Hypothalamus (tissue), 51 donors: ENCODE results near the gene OSBPL8.
"Not testable (repeated sequence)": the region's sequence is repeated elsewhere in the genome, so short reads cannot be mapped to it uniquely, and the experiment has no call there.

ENCODE experiments used
- DNase-seq, 51 donors: peaks; one replicate each; lab custom pipeline; 2025; lab: John Stamatoyannopoulos, UW

Gene OSBPL8

DNA sequence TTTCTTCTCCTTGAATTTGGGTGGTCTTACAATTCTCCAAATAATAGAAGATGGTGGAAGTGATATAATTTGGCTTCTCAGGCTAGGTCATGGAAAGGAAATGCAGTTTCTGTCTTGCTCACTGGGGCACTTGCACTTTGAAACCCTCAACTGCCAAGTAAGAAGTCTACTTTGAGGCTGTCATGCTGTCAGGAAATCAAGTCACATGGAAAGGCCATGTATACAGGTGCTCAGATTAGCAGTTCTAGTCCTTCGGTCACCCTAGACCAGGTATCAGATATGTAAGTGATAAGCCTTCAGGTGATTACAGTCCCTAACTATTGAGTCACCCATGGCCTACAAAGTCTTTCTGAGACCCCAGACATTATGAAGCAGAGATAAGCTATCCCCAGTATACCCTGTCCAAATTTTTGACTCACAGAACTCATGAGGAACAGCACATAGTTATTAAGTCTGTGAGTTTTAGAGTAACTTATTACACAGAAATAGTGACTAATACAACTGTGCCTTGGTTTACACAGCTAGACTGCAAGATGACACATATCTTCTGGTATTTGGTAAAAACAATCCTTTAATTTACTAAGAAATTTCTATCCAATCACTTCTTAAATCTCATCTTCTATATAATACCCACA, 185.1 kb downstream of the OSBPL8 start:
- no peak for DNase-seq

DNA sequence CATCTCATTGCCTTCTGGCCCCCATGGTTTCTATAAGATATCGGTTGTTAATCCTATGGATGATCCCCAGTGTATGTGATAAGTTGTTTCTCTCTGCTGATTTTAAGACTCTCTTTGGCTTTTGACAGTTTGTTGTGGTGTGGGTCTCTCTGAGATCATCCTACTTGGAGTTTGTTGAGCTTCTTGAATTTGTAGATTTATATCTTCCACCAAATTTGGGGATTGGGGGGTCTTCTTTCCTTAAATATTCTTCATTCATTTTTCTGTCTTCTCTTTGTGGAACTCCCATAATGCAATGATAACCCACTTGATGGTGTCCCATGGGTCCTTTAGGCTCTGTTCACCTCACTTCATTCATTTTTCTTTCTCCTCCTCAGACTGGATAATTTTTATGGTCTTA, 191.3 kb downstream of the OSBPL8 start:
- no peak for DNase-seq

DNA sequence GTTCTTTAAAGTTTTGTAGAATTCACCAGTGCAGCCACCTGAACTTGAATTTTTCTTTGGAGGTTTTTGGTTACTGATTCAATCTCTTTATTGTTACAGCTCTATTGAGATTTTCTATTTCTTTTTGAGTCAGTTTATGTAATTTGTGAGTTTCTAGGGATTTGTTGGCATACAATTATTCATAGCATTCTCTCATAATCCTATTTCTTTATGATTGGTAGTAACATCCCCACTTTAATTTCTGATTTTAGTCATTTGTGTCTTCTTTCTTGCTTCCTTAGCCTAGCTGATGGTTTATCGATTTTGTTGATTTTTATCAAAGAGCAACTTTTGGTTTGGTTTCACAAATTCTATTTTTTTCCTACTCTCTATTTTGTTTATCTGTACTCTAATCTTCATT, 193.4 kb downstream of the OSBPL8 start:
- DNase-seq: no peak

DNA sequence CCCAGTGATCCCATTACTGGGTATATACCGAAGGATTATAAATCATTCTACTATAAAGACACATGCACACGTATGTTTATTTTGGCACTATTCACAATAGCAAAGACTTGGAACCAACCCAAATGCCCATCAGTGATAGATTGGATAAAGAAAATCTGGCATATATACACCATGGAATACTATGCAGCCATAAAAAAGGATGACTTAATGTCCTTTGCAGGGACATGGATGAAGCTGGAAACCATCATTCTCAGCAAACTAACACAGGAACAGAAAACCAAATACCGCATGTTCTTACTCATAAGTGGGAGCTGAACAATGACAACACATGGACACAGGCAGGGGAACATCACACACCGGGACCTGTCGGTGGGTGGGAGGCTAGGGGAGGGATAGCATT, 195.4 kb downstream of the OSBPL8 start:
- DNase-seq: not testable (repeated sequence)

DNA sequence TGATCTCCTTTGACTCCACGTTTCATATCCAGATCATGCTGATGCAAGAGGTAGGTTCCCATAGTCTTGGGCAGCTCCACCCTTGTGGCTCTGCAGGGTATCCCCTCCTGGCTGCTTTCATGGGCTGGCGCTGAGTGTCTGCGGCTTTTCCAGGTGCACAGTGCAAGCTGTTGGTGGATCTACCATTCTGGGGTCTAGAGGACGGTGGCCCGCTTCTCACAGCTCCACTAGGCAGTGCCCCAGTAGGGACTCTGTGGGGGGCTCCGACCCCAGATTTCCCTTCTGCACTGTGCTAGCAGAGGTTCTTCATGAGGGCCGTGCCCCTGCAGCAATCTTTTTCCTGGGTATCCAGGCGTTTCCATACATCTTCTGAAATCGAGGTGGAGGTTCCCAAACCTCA, 199.3 kb downstream of the OSBPL8 start:
- DNase-seq: no peak

DNA sequence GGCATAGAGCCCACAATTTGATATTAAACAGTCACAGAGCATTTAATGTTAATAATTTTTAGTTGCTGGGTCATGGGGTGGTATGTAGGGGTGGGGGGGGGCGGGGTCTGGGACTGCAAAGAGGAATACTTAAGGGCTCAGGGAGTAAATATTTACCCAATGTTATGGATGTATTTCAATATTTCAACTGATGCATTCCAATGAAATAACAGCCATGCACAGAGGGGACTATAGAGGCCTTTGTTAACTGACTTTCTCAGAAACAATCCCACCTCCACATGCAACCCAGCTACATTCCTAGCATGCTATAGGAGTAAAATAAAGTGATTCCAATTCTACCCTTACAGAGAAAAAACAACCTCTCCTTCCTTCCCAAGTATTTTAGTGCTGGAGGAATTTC, 203.5 kb downstream of the OSBPL8 start:
- no peak for DNase-seq

DNA sequence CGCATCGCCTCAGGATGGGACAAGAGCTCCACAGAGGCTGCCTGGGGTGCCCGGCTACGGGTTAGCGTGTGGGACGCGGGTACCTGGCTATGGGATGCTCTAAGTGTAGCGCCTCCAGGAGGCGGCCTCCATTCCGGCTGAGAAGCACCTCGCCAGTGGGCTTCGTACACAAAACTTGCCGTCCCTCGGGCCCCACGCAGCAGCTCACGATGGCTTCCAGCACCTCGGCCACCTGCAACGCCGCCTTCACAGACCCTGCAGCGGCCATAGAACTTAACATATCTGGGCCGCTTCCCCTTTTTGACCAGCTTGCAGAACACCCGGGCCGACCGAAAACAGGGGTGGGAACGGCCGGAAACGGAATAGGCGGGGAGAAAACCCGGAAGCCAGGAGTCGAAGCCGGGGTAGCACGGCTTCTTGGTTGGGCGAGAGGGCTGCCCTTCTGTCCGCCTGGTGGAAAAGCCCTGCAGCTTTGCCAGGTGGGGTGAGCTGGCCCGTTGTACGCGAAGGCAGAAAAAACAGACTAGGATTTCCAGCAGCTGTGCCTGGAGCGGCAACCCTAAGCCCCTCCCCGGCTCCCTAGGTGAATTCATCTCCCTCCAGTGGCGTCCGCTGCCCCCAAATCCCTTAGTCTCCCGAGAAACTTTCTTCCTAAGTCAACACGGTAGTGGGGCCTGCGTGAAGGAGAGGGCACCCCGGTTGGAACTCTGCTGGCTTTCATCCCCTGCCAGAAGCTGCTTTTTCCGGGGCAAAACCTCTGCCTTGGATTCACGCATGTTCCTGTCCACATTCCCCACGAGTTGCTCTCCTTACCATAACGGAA, 211.3 kb downstream of the OSBPL8 start, which contains the start of gene BBS10:
Gene BBS10 (minus strand): TSS at position 337 of the 823 bp plus-strand sequence. CDS start 57 bp downstream, at position 280.
- peak; percentile 41 to 95 (median 84) for DNase-seq

DNA sequence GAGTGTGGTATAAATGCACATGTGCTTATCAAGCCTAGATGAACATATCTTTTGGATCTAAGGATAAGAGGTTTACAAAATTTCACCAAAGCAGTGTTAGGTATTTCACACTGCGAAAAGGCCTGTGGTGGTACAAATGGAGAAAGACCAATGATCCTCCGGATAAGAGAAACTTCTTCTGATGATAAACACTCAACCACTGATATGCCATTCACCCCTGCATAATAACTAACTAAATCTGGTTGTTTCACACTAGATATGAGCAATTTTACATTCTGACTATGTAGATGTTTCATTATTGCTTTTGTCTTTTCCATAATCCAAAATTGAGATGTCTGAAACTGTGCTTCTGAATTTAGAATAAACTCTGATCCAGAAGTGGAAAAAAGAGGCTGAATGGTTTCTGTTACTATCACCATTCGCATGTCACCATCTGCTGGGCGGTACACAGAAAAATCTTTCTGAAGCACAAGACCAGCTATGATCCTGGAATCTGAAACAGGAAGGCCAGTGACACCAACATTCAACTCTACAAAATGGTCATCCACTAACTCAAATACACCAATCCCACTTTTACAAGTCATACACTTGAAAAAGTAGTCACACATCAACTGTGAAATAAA, 212.7 kb downstream of the OSBPL8 start:
- peak in 23 of 51 donors; percentile 1 to 79 (median 18) for DNase-seq

DNA sequence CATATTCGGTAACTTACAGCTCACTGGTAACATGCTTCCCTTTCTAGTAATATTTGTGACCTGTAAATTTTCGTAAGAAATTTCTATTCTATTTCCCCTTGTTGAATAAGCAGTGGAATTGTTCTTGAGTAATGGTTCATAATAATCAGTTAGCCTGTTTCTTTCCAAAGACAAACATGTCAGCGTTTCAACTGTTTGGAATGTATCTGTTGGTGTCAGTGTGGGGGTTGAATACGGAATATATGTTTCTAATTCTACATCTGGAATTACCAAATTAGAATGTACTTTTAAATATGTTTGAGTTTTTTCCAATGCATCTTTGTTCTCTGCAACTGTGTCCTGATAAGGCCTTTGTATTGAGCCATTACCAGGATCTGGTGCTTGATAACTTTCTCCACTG, 213.3 kb downstream of the OSBPL8 start:
- no peak for DNase-seq

DNA sequence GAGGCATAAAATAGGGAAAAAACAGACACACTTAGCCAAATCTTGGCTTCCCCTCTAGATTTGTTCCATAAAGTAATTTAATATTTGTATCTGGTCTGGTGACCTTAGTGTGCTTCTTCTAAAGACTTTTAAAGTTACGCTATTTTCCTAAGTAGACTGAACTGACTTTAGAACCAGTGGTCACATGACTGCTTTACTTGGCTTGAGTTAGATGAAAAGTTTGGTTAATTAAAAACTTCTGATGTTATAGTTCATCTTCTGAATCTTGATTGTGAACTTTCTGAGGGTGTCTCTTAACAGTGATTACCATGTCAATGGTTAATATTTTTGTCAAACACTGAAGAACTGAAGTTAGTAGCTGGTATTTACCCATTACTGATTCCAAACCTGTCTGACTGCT, 214.0 kb downstream of the OSBPL8 start:
- no peak for DNase-seq

DNA sequence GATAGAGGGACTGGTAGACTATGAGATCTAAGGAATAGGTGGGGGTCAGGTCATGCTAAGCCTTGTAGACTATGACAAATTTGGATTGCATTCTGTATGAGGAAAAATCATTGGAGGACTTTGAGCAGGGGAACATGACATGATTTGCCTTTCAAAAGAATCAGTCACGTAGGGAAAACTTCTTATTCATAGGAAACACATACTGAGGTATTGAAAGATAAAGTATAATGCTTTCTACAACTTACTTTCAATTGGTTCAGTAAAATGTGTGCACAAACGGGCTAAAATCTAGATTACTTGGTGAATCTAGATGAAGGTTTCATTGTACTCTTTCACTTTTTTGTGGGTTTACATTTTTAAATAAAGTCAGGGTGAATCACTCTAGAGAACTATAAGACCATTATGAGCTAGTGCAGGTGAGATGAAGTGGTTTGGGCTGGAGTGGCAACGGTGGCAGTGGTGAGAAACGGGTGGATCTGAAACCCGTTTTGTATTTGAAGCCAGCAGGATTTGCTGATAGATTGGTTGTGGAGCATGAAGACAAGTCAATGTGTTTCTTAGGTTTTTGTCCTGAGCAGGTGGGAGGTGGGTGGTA, 218.0 kb downstream of the OSBPL8 start:
- no peak for DNase-seq

DNA sequence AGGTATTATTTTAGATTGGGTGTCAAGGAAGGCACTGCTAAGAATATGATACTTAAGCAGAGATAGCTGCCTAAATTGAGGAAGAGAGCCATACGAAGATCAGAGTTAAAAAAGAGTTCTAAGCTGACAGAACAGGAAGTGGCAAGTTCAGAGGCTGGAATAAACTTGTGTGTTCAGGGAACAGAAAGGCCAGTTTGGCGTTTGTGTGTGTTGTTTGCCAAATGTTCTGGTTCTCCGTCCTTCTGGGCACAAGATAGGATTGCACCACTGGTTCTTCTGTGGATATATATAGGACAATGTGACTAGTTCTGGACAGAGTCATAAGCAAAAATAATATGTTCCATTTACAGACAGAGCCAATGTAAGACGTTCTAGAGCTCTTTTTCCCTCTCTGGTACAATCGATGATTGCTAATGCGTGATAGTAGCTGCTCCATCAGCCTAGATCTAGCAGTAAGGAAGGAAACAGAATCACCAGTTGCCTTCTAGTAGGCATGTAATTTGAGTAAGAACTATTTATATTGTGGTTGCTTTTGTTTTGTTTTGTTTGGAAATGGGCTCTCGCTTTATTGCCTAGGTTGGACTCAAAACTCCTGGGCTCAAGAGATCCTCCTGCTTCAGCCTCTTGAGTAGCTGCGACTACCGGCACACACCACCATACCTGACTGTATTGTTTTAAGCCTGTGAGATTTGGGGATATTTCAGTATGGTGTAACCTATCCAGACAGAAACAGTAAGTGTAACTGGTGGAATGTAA, 218.7 kb downstream of the OSBPL8 start:
- DNase-seq: no peak

DNA sequence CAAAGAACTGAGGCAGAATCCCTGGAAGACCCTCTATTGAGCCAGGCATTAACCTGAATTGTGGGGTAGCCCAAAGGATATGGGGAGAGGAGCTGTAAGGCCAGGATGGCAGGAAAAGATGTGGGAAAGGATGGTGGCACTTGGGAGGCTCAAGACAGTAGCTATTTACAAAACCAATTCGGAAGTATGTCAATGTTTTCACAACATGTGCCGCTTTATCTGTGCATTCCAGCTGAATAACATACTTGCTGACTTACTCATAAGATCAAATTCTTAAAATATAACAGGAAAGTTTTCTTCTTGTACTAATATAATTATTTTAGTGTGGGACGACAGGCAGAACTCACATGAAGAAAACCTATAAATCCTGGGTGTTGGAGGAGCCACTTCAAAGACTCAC, 222.0 kb downstream of the OSBPL8 start:
- no peak for DNase-seq

DNA sequence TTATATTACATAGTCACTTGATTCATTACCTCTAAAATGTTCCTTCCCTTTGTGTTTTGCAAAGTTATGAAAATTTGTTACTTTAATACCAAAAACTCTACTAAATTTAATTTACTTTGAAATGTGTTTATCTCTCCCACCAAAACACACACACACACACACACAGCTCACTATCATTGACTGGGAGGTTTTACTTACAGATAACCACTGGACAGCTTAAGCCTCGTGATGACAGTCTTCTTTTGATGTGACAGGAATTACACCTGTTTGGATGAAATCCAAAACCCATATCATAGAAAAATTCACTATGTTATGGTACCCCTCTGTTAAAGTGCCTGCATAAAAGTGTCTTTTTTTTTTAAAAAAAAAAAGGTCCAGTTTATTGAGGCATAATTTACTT, 227.0 kb downstream of the OSBPL8 start:
- no peak for DNase-seq

DNA sequence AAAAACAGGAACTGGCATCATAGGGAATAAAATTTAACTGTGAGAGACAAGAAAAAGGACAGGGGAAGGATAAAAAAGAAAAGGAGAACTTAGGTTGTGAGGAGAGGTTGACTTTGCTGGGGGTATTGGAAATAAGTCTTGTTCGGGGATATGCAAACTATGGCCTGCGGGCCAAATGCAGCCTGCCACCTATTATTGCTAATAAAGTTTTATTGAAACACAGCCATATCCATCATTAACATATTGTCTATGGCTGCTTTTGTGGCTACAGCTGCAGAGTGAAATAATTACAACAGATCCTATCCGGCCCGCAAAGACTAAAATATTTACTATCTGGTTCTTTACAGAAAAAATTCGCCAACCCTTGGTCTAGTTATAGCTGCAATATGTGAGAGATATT, 230.0 kb downstream of the OSBPL8 start:
- no peak for DNase-seq

DNA sequence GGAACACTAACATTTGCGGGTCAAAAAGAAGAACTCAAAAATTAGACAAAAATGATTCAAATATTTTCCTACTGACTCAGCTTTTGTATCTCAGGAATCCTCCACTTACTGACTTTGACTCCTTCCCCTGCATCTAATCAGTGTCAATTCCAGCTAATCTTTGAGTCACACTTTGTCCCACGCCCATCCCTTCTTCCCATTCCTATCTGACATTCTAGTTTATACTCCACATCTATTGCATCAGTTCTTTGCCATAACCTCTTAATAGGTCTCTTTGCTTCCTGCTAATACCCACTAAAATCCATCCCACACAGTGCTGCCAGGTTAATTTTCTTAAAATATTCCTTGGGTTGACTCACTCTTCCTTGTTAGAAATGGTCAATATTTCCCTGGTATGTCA, 230.4 kb downstream of the OSBPL8 start:
- peak in 1 of 51 donors; percentile 24 for DNase-seq

DNA sequence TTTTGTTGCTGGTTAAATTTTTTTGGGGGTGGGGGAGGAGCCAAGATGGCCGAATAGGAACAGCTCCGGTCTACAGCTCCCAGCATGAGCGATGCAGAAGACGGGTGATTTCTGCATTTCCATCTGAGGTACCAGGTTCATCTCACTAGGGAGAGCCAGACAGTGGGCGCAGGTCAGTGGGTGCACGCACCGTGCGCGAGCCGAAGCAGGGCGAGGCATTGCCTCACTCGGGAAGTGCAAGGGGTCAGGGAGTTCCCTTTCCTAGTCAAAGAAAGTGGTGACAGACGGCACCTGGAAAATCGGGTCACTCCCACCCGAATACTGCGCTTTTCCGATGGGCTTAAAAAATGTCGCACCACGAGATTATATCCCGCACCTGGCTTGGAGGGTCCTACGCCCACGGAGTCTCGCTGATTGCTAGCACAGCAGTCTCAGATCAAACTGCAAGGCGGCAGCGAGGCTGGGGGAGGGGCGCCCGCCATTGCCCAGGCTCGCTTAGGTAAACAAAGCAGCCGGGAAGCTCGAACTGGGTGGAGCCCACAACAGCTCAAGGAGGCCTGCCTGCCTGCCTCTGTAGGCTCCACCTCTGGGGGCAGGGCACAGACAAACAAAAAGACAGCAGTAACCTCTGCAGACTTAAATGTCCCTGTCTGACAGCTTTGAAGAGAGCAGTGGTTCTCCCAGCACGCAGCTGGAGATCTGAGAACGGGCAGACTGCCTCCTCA, 239.8 kb downstream of the OSBPL8 start:
- DNase-seq: not testable (repeated sequence)

DNA sequence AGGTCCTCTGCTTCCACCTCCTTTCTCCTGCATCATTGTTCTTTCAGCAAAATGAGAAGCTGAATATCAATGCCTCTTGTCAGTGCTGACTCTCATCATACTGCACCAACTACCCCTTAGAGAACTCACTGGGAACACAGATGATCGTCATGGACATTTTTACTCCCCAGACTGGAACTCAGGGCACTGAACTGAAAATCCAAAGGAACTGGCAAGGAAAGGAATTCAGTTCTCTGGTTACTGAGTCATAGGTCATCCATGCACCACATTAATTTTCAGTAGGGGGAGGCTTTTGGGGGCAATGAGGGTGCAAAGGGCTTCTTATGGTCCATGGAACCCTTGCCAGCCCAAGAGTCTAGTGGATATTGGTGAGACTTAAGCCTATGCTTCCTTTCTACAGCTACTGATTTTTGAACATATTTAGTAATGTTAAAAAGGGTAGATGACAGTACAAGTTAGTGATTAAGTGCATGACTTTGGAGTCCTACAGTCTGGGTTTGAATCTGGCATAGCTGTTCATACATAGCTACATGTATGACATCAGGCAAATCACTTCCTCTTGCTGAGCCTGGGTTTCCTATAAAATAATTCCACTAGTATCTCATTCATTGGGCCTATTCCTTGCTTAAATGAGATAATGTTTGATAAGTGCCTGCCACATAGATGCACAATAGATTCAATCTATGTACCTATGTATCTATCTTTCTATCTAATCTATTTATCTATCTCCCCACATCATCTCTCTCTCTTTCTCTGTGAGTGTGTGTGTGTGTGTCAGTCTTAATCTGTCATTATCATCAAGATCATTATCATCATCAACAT, 240.6 kb downstream of the OSBPL8 start:
- no peak for DNase-seq

DNA sequence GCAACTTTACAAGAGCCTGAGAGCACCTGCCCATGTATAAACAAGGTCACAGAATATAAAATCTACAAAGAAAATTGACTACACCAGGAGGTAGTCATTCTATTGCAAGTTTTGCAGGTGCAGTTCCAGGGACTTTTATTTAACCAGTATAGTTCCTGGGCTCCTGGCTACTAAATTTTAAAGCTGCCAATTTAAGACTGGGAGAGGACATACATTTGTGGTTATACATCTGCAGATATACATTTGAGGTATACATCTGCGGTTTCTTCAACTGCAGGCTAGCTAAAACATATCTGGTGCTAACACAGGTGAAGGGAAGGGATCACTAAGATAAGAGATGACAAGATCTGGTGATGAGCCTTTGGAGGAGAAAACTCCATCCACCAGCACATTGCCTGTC, 241.6 kb downstream of the OSBPL8 start:
- DNase-seq: no peak
